Gastrocnemius medialis (tissue), 4 donors: ENCODE data around the gene UBE2D4.

Experiments
- POLR2A ChIP-seq, 2 donors: fragments of 450-650 bp; IDR thresholded peaks; one replicate each; pipeline ENCODE4 v1.6.1; 2017; ENCODE audit warnings: antibody characterized with exemption in 2 of 2, mild to moderate bottlenecking in 2 of 2, moderate library complexity in 2 of 2
- TF ChIP-seq, protein P1 (sequence below), 5 experiments: fragments of 450-650 bp in 3 of 5; fragments of 200-600 bp in 2 of 5; sonication (generic) in 2 of 5; IDR thresholded peaks in 4 of 5; conservative IDR thresholded peaks in 1 of 5; 1 replicate in 4 of 5; 2 replicates in 1 of 5; pipeline ENCODE4 v1.5.1; 2016 to 2019; ENCODE audit warnings: antibody characterized with exemption in 5 of 5, mild to moderate bottlenecking in 3 of 5, moderate library complexity in 3 of 5

DNA sequence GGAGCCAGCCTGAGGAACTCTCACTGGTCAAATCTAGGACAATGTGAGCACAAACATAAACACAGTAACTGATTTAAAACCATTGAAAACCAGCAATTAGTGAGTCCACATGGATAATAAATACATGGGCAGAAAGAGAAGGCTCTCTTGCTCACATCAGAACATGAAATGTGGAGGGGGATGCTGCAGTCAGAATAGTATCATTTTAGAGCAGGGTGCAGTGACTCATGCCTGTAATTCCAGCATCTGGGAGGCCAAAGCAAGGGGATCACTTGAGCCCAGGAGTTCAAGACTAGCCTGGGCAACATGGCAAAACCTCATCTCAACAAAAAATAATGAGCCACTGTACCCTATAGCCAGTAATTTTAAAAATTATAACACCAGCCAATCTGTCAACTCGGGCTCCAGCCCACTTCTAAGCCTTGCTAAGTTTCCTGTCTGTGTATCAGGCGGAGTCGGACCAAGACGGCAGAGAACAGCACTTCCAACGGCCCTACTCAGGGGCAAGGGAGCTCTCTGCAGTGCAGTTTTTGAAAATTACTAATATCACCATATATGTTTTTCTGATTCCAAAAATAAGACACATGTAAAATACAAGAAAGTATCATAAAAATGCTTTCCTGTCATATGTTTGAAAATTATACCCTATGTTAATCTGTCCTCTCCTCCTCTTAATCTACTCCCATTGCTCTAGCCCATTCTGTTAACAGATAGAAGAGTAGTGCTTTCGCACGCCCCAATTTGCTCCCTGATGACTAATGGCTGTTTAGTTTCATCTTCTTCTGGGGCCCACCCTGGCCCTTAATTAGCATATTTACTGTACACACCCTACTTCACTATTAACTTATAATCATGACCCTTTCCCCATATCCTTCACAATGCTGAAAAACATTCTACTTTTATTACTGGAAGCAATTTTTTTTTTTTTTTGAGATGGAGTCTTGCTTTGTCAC, 37.0 kb upstream of the UBE2D4 start:
- TF ChIP-seq, protein P1, sequence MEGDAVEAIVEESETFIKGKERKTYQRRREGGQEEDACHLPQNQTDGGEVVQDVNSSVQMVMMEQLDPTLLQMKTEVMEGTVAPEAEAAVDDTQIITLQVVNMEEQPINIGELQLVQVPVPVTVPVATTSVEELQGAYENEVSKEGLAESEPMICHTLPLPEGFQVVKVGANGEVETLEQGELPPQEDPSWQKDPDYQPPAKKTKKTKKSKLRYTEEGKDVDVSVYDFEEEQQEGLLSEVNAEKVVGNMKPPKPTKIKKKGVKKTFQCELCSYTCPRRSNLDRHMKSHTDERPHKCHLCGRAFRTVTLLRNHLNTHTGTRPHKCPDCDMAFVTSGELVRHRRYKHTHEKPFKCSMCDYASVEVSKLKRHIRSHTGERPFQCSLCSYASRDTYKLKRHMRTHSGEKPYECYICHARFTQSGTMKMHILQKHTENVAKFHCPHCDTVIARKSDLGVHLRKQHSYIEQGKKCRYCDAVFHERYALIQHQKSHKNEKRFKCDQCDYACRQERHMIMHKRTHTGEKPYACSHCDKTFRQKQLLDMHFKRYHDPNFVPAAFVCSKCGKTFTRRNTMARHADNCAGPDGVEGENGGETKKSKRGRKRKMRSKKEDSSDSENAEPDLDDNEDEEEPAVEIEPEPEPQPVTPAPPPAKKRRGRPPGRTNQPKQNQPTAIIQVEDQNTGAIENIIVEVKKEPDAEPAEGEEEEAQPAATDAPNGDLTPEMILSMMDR (IDR thresholded peaks at IDR 0.05 in 4 of 5, conservative IDR thresholded peaks at IDR 0.05 in 1 of 5), result no peak
- TF ChIP-seq POLR2A (IDR thresholded peaks at IDR 0.05), result no peak
